Thoracic aorta (tissue), 2 donors: ENCODE results near the gene PANK1. TPM values are rescaled to one million over a fixed set of nuclear protein-coding genes. Genes with fewer than 3 reads are reported as not detected.

ENCODE experiments used
- ATAC-seq: fragments of 150-250 bp; one replicate; pipeline ENCODE4 v1.8.0; 2017; ENCODE audit warnings: low read depth; ENCODE audit not compliant: insufficient number of reproducible peaks, low FRiP score
- DNase-seq: peaks from one replicate; pipeline ENCODE4 v3.0.0-alpha.2; 2020; ENCODE audit warnings: low spot score
- H3K27ac ChIP-seq, 2 donors: fragments of 200-600 bp; sonication (generic); 1 replicate in 1 of 2; 2 replicates in 1 of 2; pipeline ENCODE4 v1.5.1; 2016; ENCODE audit warnings: mild to moderate bottlenecking in 2 of 2, moderate library complexity in 2 of 2
- H3K27me3 ChIP-seq: fragments of 200-600 bp; sonication (generic); replicated peaks from 2 replicates; pipeline ENCODE4 v1.6.0; 2016; ENCODE audit warnings: mild to moderate bottlenecking; ENCODE audit not compliant: insufficient read depth
- H3K36me3 ChIP-seq: fragments of 200-600 bp; sonication (generic); one replicate; pipeline ENCODE4 v1.5.1; 2016
- H3K4me1 ChIP-seq, 2 donors: fragments of 200-600 bp; sonication (generic); 1 replicate in 1 of 2; 2 replicates in 1 of 2; pipeline versions ENCODE4 v1.5.1 to v1.6.0; 2016; ENCODE audit warnings: low read depth in 2 of 2, mild to moderate bottlenecking in 1 of 2; ENCODE audit not compliant: control insufficient read depth in 1 of 2
- H3K4me3 ChIP-seq: fragments of 200-600 bp; sonication (generic); 2 replicates; pipeline ENCODE4 v1.5.1; 2016; ENCODE audit warnings: mild to moderate bottlenecking
- H3K9me3 ChIP-seq: fragments of 200-600 bp; sonication (generic); 2 replicates; pipeline ENCODE4 v1.5.1; 2016
- CTCF ChIP-seq: fragments of 200-600 bp; sonication (generic); IDR thresholded peaks from one replicate; pipeline ENCODE4 v1.5.1; 2019; ENCODE audit warnings: antibody characterized with exemption
- total RNA-seq, 2 donors: library from RNA; depleted of rRNA; stranded (reverse); fragments of >200 nt; gene quantifications; one replicate each; pipeline versions ENCODE4 v1.1.0 to v1.2.3, GENCODE V29; 2016

PANK1 gene
- total RNA-seq, 2 donors from 2014 or later: 0.95 to 5.5 TPM

- Histone ChIP-seq H3K36me3 (no peaks in the 10 kb centered on the region), H3K27me3 (no peaks in the 10 kb centered on the region), H3K27ac (no peak overlapping the region), H3K4me1 (no peaks in the 10 kb centered on the region), H3K4me3 (no peak overlapping the region), H3K9me3 (no peaks in the 10 kb centered on the region)
- ATAC-seq: no peak
- DNase-seq: no peak
- no peak for TF ChIP-seq CTCF
Observed at GRCh38 chr10:89567576-89568245, 77.3 kb downstream of the PANK1 start.

DNA sequence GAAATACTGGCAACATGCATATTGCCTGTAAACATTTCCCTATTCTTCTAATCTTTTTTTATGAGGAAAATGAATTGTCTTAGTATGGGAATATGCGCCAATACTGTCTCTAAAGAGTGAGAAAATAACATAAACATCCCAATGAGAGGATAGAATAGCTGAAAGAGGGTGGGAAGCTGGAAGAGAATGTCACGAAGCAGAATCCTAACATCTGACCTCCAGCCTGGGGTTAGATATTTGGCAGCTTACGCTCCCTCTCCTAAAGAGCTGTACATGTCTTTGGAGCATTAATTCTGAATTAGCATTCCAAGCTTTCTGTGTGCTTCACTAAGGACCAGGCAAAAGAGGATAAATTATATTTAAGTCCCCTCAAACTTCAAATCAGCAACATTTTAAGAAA is 78.0 kb downstream of the PANK1 start:
- H3K36me3 ChIP-seq: no peaks in the 10 kb centered on the region
- no peaks in the 10 kb centered on the region for H3K4me1 ChIP-seq
- no peaks in the 10 kb centered on the region for H3K9me3 ChIP-seq
- no peak for DNase-seq
- no peak overlapping the region for H3K4me3 ChIP-seq
- ATAC-seq: no peak
- no peaks in the 10 kb centered on the region for H3K27me3 ChIP-seq
- H3K27ac ChIP-seq: no peak overlapping the region
- TF ChIP-seq CTCF: no peak

- Histone ChIP-seq H3K27ac (no peak overlapping the region), H3K4me3 (no peak overlapping the region), H3K9me3 (no peaks in the 10 kb centered on the region), H3K27me3 (no peaks in the 10 kb centered on the region), H3K4me1 (no peaks in the 10 kb centered on the region), H3K36me3 (no peaks in the 10 kb centered on the region)
- ATAC-seq: no peak
- DNase-seq: no peak
- TF ChIP-seq CTCF: no peak
Observed at GRCh38 chr10:89566095-89566950, 78.7 kb downstream of the PANK1 start.

- TF ChIP-seq CTCF: no peak
Observed at GRCh38 chr10:89565180-89565579, 79.9 kb downstream of the PANK1 start.

DNA sequence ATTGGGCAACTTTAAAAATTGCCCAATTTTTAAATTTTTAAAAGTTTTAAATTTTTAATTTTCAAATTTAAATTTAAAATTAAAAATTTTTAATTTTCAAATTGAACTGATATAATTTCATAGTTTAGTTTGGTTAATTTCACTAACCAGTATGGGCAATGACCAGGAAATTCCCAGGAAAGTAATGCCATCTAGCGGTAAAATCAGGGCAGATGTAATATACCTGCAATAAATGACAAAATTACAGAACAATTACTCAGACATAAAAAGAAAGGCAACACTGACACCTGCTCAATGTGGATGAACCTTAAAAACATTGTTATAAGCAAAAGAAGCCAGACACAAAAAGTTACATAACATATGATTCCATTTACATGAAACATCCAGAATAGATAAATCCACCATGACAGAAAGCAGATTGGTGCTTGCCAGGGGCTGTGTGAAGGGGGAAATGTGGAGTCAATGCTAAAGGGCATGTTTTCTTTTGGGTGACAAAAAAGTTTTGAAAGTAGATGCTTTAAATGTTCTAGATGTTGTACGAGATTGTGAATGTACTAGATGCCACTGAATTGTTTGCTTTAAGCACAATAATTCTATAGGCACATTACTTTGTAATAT is 81.1 kb downstream of the PANK1 start:
- Histone ChIP-seq H3K36me3 (no peaks in the 10 kb centered on the region), H3K4me3 (no peak overlapping the region), H3K9me3 (no peaks in the 10 kb centered on the region), H3K27me3 (no peaks in the 10 kb centered on the region), H3K27ac (no peak overlapping the region), H3K4me1 (no peaks in the 10 kb centered on the region)
- TF ChIP-seq CTCF: peak; percentile 77
- ATAC-seq: no peak
- DNase-seq: no peak

More at GRCh38 chr10:89565180-89565579, 79.9 kb downstream of the PANK1 start:
- no peak overlapping the region for H3K27ac ChIP-seq
- no peaks in the 10 kb centered on the region for H3K9me3 ChIP-seq
- H3K36me3 ChIP-seq: no peaks in the 10 kb centered on the region
- H3K4me3 ChIP-seq: no peak overlapping the region
- no peak for DNase-seq
- no peak for ATAC-seq
- H3K4me1 ChIP-seq: no peaks in the 10 kb centered on the region
- H3K27me3 ChIP-seq: no peaks in the 10 kb centered on the region
